ENCODE data around the gene GADD45A.
"Not testable (repeated sequence)": the region's sequence is repeated elsewhere in the genome, so short reads cannot be mapped to it uniquely, and the experiment has no call there.

The GADD45A gene, protein sequence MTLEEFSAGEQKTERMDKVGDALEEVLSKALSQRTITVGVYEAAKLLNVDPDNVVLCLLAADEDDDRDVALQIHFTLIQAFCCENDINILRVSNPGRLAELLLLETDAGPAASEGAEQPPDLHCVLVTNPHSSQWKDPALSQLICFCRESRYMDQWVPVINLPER

DNA sequence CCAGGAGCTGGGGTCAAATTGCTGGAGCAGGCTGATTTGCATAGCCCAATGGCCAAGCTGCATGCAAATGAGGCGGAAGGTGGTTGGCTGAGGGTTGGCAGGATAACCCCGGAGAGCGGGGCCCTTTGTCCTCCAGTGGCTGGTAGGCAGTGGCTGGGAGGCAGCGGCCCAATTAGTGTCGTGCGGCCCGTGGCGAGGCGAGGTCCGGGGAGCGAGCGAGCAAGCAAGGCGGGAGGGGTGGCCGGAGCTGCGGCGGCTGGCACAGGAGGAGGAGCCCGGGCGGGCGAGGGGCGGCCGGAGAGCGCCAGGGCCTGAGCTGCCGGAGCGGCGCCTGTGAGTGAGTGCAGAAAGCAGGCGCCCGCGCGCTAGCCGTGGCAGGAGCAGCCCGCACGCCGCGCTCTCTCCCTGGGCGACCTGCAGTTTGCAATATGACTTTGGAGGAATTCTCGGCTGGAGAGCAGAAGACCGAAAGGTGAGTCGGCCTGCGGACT, at the start of gene GADD45A:
Gene GADD45A, plus strand, starts transcription at position 135 of the 491 bp plus-strand sequence. Its CDS starts 294 bp downstream, at position 429.
- peak; percentile 95 for DNase-seq

DNA sequence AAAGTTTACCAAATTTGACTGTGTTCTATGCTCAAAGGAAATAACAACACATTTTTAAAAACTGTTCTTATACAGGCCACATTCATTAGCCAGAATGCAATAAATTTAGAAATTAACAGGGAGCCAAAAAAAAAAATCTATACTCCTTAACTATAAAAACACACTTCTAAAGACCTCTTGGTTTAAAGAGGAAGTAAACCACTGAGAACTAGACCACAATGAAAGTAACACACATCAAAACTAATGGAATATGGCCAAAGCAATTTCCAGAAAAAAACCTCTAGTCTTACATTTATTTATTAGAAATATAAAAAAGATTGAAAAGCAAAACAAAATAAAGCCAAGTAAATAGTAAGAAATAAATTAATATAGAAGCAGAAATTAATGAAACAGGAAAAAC, 48.9 kb upstream of the GADD45A start:
- DNase-seq: no peak

DNA sequence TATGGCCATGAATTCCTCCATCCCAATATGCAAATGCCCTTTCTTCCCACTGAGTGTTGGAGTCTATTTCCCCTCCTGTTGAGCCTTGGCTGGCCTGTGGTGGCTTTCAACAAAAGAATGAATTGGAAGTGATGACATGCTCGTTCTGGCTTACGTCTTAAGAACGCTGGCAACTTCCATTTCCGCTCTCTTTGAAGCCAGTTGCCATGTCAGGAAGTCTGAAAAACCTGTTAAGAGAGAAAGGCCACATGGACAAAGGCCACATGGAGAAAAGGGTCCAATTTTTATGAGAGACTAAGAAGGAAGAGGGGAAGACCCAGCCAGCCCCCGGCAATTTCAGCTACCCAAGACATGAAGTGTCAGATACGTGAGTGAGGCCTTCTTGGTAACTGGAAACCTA, 45.6 kb upstream of the GADD45A start:
- DNase-seq: no peak

DNA sequence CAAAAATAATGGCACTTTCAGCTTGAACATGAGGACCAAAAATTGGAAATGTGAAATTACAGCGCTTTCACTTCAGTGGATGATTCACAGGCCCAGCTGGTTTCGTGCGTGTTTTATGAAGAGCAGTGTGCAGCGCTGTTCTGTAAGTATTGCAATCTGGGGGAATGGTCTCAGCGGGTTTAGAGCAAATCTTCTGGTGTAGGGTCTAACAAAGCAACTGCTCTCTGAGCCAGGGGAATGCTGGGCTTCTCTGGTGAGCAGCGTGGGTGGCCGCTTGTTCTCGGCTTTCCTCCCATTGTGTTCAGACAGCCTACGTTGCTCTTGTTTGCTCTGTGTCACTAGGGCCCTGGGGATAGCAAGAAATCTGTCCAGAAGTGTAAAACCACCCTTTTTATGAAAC, 42.4 kb upstream of the GADD45A start:
- DNase-seq: no peak

DNA sequence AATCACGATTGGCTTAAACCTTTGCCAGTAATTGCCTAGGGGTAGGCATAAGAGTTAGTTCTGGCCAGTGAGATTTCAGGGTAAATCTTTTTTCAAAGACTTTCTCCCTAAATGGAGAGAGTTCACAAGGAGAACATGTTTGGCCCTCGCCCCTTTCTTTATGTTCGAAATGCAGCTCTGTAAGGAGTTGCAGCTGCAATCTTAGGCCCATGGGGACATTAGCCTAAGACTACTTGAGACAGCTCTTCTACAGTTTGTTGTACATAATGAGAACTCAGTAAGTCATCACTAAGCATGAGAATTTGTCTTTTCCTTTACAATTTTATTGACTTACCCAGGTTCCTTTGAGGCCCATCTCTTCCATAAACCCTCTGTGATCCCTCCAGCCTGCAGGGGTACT, 40.4 kb upstream of the GADD45A start:
- no peak for DNase-seq

DNA sequence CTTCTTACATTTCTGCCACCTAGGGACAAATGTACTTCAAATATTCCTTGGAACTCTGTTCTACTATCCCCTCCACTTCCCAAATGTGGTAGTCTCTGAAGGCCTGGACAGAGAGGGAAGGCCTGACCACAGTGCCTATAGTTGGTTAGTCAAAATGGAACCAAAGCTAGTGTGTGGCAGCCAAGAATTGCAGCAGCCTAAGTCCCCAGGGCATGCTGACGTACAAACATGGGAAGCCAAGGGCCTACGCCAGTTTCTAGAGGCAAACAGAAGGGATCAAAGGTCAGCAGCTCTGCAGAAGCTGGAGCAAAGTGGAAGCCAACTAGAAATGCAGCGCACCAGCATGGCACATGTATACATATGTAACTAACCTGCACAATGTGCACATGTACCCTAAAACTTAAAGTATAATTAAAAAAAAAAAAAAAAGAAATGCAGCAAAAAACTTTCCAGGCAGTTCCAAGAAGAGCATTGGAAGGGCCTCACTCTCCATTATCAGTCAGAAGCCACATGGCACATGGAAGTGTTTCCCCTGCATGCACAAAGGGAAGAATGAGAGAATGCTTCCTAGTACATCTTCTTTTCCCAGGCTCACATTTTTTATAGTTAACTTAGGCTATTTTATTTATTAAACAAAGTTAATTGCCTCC, 39.4 kb upstream of the GADD45A start:
- no peak for DNase-seq

DNA sequence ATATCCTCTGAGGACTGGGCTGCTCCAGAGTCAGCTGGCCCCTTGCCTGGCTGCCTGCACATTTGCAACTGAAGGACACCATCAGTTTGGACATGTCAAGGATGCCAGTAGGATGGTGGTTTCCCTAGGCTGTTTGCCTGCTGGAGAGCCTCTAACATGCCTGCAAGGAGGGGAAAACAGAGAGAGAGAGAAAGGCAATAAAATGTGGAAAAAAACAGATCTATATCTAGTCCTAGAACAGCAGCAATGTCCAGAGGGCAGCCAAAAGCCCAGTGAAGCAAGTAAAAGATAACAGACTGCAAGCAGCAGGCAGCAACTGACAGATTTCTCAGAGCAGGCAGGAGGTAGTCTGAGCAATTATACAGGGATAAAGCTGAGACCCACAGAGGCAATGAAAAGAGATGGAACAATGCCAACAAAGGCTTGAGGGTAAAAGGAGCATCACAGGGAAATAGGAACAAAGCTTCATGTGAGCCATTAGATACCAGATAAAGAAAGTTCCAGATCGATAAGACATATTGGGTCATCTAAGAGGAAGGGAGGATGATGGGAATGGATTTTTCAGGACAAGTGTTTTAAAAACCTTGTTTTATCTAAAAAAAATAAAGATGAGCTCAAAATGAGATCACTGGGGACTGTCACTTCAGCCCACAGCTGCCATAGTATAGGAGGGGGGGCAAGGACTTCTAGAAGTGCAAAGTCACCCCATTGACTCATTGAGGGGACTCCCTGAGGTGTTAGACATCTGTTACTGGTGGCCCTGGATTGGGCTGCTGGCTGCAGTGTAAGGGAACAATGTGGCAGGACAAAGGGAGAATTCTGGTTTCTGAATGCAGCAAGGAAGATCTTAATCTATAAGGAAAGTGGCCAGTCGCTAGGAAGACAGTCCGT, 38.6 kb upstream of the GADD45A start:
- DNase-seq: peak; percentile 12

DNA sequence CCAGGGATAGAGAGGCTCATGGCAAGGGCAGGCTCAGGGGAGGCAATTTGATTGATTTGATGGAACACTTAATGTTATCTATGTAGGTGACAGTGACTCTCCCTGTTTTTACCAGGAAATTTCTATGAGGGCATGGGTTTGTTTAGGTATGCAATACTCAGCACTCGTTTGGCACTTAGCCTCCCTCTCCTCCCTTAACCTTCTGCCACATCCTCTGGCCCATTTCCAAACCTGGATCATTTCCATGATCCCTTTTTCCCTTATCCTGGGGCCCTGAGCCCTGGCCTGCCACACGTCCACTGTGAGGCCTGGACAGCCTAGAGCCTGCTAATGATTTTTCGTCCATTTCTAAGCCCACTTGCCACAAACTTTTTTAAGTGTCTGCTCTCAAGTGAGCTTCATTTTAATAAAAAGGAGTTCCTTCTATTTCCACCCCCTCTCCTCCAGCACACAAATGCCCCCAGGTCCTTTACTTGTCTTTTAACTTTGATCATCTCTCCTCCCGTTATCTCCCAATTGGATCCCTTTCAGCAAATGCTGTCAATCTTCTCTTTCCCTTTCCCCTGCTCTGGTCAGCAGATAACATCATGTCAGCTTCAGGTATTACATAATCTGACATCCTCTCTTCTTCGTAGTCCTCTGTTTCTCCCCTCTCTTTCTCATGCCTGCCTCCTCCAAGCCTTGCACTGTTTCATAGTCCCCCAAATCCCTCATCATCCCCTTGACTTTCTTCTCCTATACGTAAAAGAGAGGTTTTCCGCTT, 37.8 kb upstream of the GADD45A start:
- no peak for DNase-seq

DNA sequence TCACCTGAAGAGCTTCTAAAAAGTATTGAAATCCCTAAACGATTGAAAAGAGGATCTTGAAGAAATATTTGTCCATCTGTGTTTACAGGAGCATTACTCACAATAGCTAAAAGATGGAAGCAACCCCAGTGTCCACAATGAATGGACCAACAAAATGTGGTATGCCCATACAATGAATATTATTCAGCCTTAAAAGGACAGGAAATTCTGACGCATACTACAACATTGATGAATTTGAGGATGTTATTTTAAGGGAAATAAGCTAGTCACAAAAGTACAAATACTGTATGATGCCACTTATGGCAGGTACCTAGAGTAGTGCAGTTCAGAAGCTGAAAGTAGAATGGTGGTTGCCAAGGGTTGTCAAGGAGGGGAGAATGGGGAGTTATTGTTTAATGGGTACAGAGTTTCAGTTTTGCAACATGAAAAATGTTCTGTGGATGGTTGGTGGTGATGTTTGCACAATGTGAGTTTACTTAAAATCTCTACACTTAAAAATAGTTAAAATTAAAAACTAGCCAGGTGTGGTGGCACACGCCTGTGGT, 37.1 kb upstream of the GADD45A start:
- no peak for DNase-seq

DNA sequence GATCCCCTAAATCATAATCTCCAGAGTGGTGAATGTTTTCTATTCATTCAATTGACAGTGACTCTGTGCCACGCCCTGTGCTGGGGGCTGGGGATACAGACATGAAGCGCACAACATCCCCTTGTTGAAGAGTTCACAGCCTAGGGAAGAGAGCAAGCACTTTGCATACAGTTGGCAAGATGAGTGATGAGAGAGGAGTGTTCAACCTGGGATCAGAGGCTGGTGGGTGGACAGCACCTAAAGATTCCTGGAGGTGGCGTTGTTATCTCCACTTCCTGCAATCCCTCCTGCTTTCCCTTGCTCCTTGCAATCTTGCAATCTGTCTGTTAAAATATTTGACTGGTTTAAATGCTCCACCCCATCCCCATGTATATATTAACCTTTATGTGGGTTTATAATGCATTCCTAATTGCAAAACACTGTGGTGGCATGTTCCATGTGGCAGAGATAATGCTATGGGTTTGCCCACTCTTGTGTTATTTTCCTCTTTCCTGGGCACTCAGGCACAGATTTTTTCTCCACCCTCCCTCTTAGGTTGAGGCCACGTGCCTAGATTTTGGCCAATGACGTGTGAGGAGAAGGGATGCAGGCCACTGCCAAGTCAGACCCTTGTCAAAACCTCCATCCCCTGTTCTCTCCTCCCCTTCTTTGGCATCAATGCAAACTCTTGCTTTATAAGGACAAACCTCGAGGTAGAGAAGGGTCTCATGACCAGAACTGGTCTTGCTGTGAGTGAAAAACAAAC, 36.2 kb upstream of the GADD45A start:
- DNase-seq: no peak

DNA sequence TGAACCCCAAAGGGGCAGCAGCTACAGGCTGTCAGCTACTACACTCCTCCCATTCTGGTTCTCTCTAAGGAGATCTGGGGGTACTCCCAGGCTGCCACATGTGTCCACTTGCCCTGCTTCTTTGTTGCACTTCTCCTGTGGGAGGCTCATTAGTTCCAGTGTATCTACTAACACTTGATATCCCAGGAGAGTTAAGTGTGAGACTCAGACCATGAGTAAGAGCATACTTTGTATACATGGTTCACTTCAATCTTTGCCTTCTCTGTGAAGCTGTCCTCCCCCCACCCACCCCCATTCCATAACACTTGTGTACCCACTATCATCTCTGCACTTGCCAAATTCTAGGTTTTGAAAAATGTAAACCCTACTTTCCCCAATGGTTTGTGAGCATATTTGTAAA, 34.9 kb upstream of the GADD45A start:
- DNase-seq: no peak

DNA sequence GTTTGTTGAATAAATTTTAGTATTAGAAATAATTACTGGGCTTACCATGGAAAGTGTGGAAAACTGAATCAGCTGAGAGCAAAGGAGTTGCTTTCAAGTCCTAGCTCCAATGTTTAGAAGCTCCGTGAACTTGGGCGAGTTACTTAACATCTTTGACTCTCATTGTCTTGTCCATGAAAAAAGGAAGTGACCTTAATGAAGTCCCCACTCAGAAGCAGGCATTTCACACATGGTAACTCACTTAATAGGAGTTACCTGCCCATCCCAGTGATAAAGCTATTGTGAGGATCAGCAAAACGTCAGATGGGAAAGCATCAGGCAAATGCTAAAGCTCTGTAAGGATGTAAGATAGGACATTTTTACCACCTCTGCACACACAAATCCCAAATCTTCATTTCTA, 34.0 kb upstream of the GADD45A start:
- no peak for DNase-seq

DNA sequence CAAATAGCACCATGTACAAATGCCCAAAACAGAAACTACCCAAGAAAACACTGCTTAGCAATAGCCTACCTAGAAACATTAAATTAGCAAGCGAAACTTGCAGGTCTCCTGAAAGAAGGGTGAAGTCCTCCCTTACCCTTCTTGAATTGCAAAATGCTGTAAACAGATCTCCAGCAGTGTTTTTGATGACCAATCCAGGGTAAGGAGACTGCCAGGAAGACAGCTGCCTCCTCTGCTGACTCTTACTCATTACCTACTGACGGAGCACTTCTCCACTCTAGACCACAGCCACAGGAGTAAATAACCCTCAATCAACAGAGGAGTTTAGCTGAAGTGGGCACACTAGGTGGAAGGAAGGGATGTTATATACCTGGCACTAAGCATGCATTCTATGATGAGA, 32.2 kb upstream of the GADD45A start:
- DNase-seq: no peak

DNA sequence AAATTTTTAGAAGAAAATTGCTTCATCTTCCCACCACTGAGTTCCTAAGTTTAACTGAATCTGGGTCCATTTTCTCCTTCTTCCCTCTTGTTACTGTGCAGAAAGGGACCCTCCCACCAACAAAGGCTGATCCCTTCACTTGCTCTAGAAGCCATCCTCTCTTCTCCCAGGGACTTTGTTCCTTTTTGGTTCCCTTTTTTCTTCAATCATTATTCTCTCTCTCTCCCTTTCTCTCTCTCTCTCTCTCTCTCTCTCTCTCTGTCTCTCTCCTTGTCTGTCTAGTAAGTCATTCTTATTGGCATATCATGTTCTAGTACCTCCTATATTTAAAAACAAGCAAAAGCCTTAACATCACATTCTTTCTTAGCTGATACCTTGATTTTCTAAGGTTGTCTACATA, 31.7 kb upstream of the GADD45A start:
- no peak for DNase-seq

DNA sequence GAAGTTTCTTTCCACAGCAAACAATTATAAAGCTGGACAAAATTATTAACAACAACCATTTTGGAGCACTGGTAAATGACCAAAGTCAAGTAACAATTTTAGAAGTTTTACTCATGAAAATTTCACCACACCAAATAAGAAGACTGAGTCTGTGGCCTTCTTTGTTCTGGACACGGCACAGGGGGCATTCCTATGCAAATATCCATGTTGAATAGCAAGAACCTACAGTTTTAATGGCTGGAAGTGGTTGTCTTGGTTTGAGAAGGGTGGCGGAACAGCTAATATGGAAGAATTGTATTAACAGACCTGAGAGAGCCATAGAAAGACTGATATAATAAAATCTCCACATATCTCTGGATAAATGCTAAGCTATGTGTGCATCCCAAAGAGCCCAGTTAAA, 29.4 kb upstream of the GADD45A start:
- no peak for DNase-seq

DNA sequence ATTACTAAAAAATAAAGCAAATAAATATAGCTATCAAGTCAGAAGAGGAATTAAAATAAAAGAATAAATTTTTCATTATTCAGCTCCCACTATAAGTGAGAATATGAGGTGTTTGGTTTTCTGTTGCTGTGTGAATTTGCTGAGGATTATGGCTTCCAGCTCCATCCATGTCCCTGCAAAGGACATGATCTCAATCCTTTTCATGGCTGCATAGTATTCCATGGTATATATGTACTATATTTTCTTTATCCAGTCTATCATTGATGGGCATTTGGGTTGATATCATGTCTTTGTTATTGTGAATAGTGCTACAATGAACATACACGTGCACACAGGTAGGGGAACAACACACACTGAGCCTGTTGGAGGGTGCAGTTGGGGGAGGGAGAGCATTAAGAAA, 27.8 kb upstream of the GADD45A start:
- not testable (repeated sequence) for DNase-seq

DNA sequence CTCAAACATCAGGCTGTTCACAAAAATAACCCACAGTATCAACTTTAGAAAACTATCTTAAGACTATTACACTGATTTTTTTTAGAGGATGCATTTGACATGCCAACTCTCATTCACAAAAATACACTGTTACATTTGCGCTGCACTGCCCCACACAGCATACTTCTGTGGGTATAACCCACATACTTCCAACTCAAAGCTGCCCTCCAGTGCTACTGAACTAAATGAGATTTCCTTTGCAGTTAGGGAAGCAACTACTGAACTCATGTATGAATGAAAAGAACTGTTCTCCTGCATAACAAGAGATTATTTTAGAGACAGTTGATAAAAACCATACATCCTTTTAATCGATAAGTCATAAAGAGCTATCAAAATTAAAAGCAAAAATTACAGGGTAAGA, 25.8 kb upstream of the GADD45A start:
- no peak for DNase-seq

DNA sequence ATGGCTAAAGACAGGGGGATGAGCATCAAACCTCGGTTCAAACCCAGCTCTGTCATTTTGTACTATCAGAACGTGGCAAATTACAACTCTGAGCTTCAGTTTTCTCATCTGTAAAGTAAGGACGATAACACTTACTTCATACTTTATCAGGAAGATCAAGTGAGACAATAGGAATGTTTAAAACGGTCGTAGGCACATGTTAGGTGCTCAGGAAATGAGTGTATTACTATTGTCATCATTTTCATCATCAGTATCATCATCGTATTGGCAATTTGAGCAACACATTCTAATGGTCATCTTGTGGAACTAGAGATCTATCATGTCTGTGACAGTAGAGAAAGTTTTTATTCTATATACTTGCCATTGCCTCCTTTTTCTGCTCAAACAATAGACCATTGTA, 22.1 kb upstream of the GADD45A start:
- DNase-seq: no peak

DNA sequence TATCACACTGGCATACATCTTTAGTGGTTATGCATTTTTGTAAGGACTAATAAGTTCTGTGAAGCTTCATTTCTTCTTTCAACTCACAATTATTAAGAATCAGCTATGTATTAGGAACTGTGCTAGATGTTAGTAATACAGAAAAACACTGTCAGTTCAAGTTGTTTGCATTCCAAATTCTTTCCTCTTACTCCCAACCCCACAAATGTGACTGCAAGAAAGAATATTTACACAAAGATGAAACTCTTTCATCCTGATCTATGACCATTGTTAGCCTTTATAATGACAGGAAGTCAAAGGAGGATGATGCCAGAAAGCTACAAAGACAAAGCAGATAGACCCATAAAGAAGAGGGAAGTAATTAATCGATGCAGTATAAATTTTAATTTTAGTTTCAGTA, 21.0 kb upstream of the GADD45A start:
- DNase-seq: no peak

DNA sequence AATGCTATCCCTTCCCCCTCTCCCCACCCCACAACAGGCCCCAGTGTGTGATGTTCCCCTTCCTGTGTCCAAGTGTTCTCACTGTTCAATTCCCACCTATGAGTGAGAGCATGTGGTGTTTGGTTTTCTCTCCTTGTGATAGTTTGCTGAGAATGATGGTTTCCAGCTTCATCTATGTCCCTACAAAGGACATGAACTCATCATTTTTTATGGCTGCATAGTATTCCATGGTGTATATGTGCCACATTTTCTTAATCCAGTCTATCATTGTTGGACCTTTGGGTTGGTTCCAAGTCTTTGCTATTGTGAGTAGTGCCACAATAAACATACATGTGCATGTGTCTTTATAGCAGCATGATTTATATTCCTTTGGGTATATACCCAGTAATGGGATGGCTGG, 19.7 kb upstream of the GADD45A start:
- DNase-seq: not testable (repeated sequence)

DNA sequence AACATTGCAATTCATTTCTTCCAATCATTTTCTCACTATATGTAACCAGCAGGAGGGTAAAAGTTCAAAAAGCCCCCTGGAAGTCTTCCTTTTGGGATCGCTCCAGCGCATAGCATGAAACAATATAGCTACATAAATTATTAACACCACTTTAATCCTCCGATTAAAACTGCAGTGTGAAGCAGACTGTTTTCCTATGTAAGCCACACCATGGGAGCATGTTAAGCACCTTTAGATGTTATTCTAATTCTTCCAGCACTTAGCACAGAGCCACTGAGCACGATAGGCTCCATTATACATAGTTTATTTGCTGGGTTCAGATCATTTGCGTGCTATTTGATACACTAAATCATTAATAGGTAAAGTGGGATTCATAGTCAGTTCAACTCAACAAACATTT, 18.4 kb upstream of the GADD45A start:
- DNase-seq: no peak

DNA sequence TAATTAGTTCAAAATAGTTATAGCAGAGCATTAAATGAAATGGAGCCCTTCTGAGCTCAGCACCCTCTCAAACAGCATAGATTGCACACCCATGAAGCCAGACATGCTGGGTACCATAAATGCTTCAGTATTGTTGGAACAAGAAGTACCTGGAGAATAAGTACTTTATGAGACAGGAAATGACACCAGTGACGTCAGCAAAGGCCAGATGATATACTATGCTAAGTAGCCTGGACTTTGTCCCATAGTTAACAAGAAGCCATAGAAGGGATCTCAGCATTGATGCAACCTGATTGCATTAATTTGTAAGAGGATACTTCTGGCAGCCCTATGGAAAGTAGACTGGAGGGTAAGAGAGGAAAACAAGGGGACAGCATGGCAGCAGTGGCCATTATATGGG, 16.3 kb upstream of the GADD45A start:
- DNase-seq: no peak
